GM18873 (cell line): ENCODE data around the gene HSPA12A.

Source experiments
- ATAC-seq: cut with Tn5 transposase; IDR thresholded peaks from one replicate; pipeline ENCODE4 v1.9.1; 2021; ENCODE audit warnings: mild to moderate bottlenecking, moderate library complexity, moderate number of reproducible peaks; ENCODE audit not compliant: unreplicated experiment, low FRiP score

Gene HSPA12A

DNA sequence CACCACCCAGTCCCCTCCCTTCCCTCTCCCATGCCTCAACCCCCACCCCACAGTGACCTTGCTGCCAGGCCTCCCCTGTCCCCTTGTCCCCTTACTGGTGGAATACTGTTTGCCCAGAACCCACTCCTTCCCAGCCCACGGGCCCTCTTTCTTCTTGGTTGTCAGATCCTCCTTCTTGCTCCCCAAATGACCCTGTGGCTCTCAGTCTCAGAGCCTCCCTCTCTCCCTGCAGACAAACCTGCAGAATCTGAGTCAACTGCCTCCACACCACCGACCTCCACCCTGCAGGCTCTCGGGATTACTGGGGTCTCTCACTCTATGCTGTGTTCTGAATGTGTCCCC, 47.5 kb downstream of the HSPA12A start:
- ATAC-seq = no peak

DNA sequence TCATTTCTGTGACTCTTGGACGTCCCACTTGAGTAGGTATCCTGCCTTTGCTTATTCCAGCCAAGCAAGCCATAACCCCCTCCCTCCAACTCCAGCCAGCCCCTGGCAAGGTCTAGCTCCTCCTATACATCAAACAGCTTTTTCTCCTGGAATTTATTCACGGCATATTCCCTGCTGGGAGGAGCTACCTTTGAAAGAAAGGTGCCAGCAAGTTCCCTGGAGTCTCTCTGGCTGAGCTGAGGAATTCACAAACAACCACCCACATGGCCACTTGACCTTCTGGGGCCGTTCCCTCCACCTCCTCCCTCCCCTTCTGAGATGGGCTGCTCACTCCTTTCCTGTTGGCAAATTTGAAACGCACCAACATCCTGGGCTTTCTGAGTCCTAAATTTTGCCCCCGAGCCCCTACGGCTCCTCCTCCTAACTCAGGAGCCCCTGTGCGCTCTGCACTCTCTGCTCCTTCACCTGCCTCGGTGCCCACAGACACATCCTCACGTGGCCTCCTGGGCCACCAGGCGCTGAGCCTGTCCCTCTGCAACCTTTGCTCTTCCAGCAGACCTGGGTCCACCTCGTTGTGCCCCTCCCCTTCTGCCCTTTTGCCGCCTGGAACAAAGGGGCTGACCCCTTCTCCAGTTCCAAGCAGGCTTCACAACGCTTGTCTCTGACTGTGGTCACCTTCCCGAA, 48.0 kb downstream of the HSPA12A start:
- ATAC-seq = no peak

DNA sequence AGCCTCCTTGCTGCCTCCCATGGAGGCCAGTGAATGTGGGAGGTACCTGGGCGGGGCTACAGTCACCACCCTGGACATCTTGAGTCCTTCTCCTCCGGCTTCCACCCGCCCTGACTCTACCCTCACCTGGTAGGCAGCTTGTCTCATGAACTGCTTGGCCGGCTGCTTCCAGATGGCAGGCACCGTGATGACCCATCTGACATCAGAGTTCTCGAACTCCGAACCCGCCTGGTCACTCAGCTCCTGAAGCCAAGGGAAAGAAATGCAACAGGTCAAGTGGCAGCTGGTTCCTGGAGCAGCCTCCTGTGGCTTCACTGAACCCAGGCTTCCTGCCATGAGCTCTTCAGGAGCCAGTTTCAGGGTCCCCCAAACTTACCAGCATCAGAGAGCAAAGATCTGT, 50.1 kb downstream of the HSPA12A start:
- ATAC-seq = no peak

DNA sequence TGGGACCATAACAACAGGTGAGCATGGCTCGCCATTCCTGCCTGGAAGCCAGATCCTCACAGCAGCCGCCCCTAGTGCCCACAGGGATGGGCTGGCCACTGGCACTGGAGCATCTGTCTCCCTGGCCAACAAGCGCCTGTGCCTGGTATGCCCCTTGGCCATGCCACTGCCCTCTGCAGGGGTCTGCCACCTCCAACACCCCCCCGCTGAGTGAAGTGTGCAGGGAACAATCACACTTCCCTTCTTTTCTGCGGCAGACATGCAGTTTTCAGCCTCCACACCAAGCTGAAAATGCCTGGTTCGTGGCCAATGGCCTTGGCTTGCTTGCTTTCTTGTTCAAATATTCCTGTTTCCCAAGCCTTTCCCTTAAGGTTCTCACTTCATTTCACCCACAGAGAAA, 50.7 kb downstream of the HSPA12A start:
- no peak for ATAC-seq

DNA sequence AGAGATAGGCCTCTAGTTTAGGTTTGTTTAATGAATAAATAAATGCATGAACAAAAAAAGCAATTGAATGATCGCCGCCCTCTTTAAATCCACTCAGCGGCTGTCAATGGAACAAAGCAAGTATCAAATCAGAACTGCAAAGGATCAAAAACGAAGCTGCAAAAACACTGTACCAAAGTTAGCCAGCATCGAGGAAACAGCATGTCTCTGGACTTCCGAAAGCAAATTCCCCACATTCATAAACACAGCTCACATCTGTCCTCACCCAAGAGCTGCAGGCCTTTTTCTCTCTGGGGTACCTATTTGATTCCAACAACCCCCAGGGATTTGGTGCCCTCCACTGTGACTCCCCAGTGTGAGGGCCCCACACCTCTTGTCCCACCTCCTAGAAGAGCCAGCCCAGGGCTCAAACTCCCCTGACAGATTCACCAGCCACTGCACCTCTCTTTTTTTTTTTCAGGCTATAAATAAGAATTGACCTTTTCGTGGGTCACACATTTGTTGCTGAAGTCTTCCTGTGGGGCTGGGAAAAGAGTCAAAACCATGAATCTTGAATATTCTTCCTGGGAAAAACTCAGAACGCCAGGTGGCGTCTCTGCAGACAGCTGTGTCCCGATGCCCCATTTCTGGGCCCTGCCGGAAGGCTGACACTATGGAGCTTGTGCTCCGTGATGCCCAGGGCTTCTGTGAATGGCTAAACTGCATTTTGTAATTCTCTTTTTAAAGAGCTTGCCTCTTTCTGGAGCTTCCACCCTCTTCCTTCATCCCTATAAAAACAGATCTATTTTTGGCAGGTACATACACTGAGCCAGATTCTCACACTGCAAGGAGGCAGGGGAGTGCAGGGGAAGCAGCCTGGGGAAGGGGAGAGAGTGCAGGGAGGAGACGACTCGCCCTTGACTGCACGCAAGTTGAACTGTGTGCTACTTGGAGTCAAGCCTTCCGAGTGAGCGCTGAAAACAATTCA, 51.7 kb downstream of the HSPA12A start:
- no peak for ATAC-seq

DNA sequence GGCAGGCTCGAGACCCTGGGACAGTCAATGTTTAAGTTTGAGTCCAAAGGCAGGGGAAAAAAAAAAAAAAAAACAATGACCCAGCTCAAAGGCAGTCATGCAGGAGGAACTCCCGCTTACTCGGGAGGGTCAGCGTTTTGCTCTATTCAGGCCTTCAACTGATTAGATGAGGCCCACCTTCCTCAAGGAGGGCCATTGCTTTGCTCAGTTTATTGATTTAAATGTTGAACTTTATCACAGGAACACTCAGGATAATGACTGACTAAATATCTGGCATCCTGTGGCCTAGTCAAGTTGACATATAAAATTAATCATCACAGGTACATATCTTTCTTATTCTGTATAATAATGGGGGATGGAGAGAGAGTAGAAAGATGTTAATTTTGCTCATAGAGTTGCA, 52.6 kb downstream of the HSPA12A start:
- no peak for ATAC-seq

DNA sequence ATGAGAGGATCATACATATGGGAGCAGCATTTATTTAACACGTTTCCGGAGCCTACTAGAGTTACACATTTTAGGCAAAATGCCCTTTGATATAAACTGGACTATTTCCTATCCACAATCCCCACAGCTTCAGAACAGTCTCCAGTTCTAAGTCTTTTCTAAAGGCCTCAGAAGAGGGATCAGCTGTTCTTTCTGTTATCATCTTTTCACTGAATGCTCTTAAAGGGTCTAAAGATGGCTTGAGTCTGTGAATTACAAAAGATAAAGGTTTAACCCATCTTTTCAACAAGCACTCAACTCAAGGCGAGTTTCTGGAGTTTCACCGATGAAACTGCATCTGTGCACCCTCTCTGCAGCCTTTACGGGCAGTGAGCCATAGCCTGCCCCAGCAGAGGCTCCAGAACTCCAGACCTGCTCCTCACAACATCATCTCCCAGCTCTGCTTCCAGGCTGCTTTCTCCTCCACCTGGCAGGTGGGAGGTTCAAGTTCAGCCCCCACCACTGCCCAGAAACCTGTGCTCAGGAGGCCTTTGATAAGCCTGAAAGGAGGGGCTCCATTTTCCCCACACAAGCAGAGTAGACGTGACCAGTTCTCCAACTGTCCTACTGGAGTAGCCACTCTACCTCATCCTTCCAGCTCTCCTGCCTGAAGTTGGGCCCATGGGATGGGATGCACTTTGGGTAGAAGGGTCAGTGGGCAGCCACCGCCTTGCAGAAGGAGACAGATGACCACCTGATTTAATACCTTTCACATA, 53.4 kb downstream of the HSPA12A start:
- no peak for ATAC-seq

DNA sequence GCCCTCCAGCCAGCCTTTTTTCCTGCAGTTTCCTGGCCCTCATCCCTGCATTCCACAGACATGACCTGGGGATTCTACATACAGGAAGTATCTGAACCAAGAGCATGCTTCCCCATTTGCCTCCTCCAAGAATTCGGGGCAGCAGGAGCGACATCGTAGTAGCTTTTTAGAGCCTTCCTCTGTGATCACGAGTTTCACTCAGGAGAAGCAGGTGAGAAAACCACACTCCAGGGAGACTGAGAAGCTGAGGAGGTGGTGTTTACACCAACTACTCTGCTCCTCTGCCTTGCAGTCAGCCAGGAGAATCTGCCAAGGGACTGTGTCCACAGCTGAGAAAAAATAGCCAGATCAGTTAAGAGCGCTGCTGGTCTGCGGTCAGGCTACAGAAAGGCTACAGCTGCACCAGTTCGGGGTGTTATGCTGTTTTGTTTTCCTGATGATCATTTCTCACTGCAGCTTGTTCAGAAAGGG, 54.1 kb downstream of the HSPA12A start:
- ATAC-seq = no peak

DNA sequence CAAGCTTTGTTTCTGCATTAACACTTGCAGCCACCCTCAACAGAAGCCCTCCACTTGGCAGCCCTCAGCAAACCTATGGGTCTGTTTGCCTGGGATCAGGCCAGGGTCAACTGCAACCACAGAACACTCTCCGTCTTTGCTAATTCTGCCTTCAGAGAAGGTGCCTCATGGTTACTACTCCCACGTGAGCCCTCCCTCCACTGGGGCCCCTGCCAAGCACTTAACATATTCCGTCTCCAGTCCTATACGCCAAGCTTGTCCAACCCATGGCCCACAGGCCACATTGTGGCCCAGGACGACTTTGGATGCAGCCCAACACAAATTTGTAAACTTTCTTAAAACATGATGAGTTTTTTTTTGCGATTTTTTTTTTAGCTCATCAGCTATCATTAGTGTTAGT, 54.7 kb downstream of the HSPA12A start:
- no peak for ATAC-seq

DNA sequence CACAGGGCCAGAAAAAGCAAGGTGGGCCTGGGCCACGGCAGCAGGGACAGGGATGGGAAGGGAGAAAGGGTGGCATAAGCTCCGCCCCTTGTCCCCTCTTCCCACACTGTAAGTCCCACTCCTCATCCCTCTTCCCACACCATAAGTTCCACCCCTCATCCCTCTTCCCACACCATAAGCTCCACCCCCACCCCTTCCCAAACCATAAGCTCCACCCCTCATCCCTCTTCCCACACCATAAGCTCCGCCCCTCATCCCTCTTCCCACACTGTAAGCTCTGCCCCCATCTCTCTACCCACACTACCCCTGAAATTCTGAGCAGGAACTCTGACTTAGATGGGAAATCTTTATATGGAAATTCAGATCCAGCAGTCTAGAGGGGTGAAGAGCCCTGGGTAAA, 55.7 kb downstream of the HSPA12A start:
- no peak for ATAC-seq

DNA sequence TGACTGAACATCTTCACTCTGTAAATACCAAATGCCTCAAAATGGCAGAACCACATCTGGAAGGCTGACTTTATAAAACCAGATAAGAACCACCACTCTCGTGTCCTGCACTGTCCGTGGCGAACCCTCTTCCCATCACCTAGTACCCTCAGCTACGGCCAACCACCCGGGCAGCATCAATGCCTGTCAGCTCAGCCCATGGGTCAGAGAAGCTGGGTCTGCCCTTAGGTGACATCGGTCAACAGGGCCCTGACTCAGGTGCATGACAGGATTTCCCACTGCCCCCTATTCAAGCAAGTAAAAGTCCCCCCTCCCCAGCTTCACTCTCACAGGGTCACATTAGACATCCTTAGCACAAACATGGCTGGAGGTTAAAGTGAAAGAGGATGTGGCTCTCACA, 56.6 kb downstream of the HSPA12A start:
- ATAC-seq = no peak

DNA sequence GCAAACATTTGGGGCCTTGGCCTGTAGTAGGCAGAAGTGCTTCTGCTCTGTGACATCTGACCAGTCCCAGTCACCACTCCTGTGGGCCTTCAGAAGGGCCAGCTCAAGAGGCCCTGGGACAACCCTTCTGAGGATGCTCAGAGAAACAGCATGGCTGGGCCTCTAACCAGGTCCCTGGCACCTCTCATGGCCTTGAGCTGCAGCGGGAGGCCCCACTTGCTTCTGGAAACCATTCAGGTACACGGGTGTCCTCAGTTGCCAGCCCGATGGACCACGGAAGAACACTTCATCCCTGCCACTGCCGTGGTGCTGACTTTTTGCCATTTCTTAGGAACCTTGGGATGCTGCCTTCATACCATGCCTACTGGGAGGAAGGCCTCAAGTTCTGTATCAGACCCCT, 57.6 kb downstream of the HSPA12A start:
- no peak for ATAC-seq

DNA sequence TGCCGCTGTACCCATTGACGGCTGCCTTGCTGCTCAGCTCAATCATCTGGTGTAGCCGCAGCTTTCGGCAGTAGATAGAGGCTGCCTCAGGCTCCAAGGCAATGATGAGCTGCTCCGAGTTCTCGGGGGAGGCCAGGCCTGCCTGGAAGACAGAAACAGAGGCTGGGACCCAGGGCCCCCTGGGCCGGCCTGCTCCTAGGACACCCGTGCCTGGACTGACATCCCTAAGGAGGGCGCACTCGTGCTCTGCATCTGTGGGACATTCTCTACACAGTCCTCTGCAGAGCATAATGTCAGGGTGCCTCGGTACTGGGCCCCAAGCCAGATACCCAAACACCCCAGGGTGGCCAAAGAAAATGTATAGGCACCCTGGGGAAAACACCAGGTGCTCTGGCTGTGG, 58.5 kb downstream of the HSPA12A start:
- ATAC-seq = no peak

DNA sequence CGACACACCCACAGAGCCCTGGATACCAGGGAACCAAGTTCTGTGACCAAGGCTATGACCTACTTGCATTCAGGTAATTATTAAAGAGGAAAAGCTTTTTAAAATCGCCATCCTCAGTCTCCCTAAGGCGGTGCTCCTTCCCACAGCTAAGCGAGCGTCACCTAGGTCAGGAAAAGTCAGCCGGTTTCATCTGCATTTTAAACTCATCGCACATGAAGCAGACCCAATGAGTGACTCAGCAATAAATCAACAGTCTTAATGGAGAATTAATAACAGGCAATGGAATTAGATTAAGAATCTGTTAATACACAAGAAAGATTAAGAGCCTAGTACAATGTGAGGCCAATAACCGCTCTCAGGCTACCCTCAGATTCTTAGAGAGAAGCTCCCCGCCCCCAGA, 59.2 kb downstream of the HSPA12A start:
- ATAC-seq = no peak

DNA sequence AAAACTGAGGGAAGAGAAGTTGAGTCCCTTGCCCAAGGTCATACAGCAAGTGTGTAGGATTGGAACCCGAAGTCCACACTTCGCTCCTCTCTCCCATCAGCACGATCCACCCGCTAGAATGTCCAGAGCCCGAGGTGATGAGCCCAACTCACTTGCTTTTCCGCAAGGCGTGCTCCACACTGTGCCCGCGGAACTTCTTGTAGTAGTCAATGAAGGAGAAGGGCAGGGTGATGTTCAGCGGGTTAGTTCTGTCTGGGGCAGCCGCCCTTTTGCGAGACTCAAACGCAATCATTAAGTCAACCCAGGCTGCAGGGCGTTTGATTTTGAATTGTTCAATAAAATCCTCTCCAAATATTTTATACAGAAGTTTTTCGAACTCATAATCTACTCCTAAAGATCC, 63.0 kb downstream of the HSPA12A start:
- ATAC-seq = no peak

DNA sequence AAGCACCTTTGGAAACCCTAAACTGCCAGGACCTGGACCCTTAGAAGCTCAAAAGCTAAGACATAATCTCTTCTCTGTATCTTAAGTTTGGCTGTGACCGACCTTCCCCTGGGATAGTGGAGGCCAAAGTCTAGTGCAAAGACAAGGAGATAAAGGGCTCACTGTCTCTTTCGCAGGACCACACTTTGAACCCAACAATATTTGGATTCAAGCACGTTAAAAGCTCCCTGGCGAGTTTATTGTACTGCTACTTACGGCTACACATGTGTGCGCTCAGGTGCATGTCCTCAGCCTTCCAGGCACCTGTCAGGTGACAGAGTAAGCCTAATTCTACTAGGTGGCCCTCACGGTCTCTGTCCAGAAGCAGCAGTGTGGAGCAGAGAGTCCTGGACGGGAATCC, 65.7 kb downstream of the HSPA12A start:
- ATAC-seq = no peak

DNA sequence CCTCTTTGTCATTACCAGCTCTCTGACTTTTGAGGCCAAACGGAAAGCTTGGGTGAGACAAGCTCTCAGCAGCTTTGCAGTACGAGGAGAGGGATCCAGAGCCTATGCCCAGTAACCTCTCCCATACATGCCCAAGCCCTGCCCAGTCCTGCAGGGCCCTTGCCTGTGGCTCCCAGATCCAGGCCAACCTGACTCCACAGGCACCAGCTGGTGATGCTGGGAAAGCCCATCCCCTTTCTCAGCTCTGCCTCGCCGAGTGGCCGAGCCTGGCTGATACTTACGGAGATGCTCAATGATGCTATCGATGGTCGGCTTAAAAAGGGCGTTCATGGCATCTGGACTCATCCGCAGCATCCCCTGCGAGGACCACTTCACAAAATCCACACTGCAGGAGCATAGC, 66.2 kb downstream of the HSPA12A start:
- no peak for ATAC-seq

DNA sequence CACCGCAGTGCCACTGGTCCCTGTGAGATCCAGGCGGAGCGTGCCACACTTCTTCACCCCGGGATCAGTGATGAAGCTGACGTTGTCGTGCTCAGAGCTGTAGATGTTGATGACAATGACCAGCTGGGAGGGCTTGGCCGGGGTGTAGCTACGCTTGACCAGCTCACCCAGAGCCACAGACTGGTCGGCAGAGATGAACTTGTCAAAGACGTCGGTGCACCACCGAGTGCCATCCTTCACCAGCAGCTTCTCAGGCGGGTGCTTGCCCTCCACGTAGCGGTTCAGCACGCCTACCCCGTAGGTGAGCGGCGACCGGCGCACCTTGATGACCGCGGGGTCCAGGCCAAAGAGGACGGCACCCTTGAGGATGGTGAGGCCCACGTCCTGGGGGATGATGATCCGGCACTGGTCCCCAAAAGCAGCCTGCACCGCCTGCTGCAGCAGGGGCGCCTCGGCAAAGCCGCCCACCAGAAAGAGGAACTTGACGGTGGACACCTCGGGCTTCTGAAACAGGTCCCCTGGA, 67.4 kb downstream of the HSPA12A start:
- no peak for ATAC-seq

DNA sequence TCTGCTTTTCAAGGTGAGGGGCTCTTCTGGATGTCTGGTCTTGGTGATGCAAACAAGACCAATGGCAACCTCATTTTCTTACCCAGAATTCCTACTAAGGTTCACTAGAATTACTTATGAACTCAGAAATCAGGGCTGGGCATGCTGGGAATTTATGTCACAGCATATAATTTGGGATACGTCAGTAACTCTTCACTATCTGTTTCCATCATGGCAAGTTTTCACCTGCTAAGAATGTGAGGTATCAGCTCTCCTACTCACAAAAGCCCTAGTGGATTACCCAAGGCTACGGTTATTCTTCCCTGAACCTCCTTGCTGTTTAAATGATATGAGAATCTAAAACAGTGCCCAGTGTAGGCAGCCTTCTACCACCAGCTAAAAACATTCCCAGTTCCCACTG, 68.5 kb downstream of the HSPA12A start:
- no peak for ATAC-seq

DNA sequence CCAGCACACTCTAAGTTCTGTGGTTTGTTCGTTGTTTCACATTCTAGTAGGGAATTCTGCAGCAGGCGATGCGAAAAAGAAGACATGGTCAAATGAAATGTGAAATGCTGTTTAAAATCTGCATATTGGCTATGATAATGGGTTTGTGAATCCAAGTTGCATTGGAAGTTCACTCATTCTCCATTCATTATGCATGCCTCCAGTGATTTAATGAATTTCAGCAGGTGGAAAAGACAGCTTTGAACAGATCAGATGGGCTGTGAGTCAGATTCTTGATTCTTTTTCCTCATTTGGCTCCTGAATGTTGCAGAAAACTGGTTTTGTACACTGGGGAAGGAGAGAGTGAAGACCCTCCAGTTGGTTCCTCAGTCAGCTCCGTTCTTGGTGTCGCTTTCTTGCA, 69.5 kb downstream of the HSPA12A start:
- ATAC-seq = no peak
